ENCODE measurements around the gene TNFSF4.

GRCh38 chr1:173163222-173163621 lies 43.9 kb downstream of the TNFSF4 start:
- no peak for TF ChIP-seq POLR2AphosphoS5 (IDR thresholded peaks at IDR 0.05; ENCODE audit: borderline replicate concordance, low read depth, low read length)
- TF ChIP-seq EZH2 (IDR thresholded peaks at IDR 0.05) = no peak
- TF ChIP-seq FOXP2 (optimal IDR thresholded peaks at IDR 0.05; ENCODE audit: control extremely low read depth, extremely low read length, insufficient read depth) = no peak

All from SK-N-MC (cell line).